ENCODE results near the gene UTP14A.
A peak's percentile ranks its signal among the peaks of the same experiment; 100 is the strongest.
"Not testable (repeated sequence)": the region's sequence is repeated elsewhere in the genome, so short reads cannot be mapped to it uniquely, and the experiment has no call there.

UTP14A gene, protein sequence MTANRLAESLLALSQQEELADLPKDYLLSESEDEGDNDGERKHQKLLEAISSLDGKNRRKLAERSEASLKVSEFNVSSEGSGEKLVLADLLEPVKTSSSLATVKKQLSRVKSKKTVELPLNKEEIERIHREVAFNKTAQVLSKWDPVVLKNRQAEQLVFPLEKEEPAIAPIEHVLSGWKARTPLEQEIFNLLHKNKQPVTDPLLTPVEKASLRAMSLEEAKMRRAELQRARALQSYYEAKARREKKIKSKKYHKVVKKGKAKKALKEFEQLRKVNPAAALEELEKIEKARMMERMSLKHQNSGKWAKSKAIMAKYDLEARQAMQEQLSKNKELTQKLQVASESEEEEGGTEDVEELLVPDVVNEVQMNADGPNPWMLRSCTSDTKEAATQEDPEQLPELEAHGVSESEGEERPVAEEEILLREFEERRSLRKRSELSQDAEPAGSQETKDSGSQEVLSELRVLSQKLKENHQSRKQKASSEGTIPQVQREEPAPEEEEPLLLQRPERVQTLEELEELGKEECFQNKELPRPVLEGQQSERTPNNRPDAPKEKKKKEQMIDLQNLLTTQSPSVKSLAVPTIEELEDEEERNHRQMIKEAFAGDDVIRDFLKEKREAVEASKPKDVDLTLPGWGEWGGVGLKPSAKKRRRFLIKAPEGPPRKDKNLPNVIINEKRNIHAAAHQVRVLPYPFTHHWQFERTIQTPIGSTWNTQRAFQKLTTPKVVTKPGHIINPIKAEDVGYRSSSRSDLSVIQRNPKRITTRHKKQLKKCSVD

DNA sequence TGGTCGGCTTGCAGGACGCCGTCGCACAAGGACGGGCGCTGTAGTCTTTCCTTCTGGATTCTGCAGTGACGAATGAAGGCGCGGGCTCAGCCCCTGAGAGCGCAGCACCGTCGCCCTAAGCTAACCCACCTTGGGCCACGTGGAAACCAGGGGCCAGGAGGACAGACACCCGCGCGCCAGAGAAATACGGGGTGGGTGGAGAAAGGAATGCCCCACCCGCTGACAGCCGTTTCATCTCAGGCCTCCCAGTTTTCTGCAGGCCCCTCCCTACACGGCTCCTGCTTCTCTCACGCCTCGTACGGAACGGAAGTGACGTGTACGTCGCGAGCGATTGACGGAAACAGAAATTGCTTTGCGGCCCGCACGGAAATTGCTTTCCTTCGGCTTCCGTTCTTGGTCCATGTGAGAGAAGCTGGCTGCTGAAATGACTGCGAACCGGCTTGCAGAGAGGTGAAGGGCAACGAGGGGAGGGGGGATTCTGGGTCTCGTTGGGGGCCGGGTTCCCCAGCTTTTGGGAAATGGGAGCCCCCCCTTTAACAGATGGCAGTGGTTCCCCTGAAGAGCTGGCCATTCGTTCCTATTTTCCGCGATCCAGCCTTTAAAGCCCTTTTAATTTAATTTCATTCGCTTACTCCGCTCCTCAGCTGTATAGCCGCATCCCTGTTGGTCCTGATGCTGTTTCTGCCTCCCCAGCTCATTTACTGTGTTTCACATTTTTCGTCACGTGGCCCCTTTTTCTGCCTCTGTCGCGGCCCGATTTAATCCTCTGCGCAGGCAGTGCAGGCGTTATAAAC, at the start of gene UTP14A:
Gene UTP14A (plus strand): TSS at position 378 of the 794 bp plus-strand sequence. CDS start 47 bp downstream, at position 425.
- FAIRE-seq, result peak; percentile 97
- peak; percentile 49 for DNase-seq (ENCODE audit: extremely low spot score, insufficient read length, low read depth)

DNA sequence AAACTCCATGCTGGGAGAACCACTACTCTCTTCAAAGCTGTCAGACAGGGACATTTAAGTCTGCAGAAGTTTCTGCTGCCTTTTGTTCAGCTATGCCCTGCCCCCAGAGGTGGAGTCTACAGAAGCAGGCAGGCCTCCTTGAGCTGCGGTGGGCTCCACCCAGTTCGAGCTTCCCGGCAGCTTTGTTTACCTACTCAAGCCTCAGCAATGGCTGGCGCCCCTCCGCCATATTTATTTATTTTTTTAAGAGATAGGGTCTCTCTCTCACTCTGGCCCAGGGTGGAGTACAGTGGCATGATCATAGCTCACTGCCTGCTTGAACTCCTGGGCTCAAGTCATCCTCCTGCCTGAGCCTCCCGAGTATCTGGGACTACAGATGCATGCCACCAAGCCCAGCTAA, 46.8 kb upstream of the UTP14A start:
- DNase-seq (ENCODE audit: extremely low spot score, insufficient read length, low read depth); FAIRE-seq: not testable (repeated sequence)

DNA sequence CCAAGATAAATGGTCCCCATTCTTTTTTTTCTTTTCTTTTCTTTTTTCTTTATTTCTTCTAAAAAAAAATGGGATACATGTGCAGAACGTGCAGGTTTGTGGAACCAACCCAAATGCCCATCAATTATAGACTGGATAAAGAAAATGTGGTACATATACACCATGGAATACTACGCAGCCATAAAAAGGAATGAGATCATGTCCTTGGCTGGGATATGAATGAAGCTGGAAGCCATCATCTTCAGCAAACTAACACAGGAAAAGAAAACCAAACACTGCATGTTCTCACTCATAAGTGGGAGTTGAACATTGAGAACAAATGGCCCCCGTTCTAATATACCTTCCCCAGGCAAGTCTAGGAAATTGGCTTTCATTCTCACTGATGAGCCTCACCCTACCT, 39.6 kb upstream of the UTP14A start:
- FAIRE-seq; DNase-seq (ENCODE audit: extremely low spot score, insufficient read length, low read depth): not testable (repeated sequence)

DNA sequence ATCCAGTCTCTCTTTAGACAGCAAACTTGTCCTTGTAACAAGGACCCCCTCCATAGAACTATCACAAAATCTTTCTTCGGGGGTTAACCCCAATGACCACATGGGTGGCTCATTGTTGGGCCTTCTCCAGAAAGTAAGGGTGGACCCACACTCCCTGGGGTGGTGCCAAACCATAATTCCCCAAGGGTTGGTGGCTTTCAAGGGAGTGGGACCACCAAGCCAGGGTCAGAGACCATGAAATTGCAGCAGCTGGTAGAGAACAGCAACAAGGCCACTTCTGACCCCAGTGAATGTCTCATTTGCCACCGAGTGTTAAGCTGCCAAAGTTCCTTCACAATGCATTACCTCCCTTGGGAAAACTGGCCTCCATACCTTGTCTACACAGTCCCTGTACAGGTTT, 33.4 kb upstream of the UTP14A start:
- DNase-seq (ENCODE audit: extremely low spot score, insufficient read length, low read depth), result no peak
- no peak for FAIRE-seq

DNA sequence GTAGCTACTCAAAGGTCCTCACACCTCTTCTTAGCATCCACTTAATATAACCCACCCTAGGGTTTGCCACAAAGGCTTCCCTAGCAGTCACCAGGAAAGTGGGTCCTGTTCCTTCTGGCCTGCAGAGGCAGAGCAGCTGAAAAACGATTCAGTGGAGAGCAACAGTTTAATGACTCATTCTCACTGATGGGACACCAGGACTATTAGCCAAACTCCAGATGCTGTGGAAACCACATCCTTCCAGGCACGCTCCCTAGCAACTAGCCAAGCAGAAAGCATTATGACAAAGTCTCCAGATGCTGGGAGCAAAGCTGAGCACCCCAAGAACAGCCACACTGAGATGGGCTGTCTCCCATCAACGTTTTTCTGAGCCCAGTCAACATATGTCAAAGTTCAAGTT, 30.3 kb upstream of the UTP14A start:
- FAIRE-seq (no peak), DNase-seq (ENCODE audit: extremely low spot score, insufficient read length, low read depth) (no peak)

DNA sequence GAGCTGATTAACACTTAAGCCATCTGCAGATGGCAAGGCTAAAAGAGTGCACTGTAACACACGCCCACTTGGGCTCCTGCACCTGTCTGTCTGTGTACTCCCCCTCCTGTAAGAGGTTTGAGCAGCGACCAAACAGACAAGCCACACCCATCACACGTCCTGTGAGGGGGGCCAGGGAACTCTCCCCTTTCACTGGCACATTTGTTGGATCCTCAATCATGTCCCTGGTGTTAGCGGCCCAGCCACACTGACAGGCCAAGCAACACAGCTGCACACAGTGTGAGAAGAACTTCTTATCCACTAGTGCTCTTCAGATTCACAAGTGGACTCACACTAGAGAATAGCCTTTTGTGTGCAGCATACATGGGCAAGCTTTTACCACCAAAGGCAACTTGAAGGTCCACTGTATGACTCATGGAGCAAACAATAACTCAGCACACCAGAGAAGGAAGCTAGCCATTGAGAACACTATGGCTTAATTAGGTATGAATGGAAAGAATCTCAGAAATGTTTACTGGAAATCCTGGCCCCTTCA, 29.1 kb upstream of the UTP14A start:
- DNase-seq (ENCODE audit: extremely low spot score, insufficient read length, low read depth) (no peak), FAIRE-seq (no peak)

DNA sequence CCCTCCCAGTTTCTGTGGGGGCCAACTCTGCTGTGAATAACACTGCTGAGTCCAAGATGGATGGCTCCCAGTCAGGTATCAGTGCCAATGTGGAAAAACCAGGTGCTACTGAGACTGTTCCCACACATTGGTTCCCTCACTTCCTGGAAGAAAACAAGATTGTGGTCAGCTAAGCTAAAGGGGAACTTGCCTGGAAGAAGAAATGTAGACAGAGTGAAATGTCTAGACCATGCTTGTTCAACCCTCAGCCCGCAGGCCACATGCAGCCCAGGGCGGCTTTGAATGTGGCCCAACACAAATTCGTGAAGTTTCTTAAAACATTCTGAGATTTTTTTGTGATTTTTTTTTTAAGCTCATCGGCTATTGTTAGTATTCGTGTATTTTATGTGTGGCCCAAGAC, 28.6 kb upstream of the UTP14A start:
- FAIRE-seq (no peak), DNase-seq (ENCODE audit: extremely low spot score, insufficient read length, low read depth) (no peak)

DNA sequence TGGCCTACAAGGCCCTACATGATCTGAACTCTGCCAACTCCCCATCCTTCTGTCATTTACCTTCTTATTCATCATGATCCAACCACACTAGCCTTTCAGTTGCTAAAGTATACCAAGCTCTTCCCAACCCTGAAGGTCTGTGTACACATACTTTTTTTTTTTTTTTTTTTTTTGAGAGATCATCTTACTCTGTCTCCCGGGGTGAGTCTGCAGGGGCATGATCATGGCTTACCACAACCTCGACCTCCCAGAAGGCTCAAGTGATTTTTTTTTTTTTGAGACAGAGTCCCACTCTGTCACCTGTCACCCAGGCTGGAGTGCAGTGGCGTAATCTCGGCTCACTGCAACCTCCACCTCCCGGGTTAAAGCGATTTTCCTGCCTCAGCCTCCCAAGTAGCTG, 5.9 kb upstream of the UTP14A start:
- FAIRE-seq, result no peak

DNA sequence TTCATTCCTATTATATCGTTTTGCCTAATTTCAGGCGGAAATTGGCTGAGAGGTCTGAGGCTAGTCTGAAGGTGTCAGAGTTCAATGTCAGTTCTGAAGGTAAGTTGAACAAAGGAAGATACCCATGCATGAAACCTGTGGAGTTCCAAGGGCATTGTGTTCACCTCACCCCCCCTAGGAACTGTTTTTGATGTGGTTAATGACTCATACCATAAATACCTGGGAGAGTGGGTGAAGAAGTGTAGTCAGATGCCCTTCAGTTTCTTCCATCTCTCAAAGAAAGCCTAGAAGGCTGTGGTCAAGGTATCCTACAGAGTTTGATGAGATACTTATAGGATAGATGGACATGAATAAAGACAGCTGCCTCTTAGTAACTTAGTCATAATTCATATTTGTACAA, 2.7 kb downstream of the UTP14A start:
- FAIRE-seq (no peak), DNase-seq (ENCODE audit: extremely low spot score, insufficient read length, low read depth) (no peak)

More for the DNA sequence above, 5.9 kb upstream of the UTP14A start:
- DNase-seq (ENCODE audit: extremely low spot score, insufficient read length, low read depth), result no peak

DNA sequence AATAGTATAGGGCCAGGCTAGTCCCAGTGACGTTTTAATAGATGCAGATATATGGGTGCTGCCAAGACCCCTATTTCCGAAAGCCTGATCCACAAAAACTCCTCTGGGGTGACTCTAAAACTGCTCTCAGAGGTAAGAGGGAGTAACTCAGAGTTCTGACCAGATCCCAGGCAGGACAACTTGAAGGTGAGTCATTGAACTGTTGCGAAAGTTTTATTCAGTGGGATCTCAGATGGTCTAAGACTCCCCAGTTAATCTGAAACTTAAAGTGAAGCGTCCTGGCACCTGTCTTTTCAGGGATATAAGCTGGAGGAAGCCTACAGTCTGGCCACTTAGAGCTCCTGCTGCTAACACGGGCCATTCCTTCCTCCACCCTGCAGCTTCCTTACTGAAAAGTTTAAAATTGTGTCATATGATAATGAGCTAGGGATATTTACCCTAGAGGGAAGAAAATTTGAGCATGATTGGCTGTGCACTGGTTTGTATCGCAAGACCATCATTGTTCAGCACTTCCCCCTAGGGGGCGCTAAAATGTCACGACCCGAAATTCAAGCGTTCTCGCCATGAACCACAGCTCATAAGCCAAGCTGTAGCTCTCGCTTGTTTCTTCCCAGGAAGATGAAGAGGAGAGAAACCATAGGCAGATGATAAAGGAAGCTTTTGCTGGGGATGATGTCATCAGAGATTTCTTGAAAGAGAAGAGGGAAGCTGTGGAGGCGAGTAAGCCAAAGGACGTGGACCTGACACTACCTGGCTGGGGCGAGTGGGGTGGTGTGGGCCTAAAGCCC, 19.5 kb downstream of the UTP14A start:
- FAIRE-seq, result peak; percentile 80
- no peak for DNase-seq (ENCODE audit: extremely low spot score, insufficient read length, low read depth)

DNA sequence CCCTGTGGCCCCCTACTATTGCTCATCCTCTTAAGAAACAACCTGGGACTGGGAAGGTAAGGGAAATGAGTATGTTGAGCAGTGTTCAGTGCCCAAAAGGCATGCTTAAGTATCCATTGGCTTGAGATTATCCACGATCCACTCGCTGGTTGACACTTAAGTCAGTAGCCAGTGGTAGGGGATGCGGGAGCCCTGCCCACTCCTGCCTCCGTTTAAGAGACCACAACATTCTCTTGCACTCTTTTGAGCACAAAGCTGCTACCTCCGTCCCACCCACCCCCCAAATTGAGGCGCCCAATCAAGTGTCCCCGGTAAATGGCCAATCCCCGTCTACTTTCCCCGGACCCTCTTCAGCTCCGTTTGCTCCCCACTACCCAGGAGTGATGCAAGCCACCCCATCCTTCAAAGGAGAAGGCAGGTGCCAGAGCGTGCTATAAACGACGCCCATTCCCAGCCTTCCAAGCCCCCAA, 25.0 kb downstream of the UTP14A start:
- FAIRE-seq, result peak; percentile 5
- no peak for DNase-seq (ENCODE audit: extremely low spot score, insufficient read length, low read depth)

DNA sequence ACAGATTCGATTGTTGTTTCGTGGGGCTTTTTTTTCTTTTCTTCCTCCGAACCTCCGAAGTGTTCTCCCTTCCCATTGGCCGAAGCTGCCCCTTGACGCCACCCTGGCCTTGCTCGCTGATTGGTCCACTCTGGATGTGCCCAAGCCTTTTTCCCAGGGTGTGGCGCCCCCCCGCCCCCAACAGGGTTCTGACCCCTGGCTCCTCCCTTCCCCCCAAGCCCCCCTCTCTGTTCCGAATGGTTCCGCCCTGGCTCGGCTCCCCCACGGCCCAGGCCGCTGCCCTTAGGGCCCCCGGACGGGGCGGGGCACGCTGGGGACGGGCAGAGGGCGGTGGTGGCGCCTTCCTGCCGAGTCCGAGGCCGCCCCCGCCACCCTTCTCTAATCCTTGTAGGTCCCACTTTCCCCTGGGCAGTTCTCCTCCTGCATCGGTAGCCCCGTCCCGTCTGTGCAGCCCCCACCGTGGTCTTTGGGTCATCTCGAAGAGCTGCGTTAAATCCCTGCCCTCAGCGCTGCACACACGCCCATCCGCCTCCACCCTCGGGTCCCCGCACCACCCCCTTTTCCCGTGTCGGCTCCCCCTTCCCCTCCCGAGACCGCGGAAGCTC, 25.5 kb downstream of the UTP14A start:
- FAIRE-seq, result peak; percentile 97
- peak; percentile 51 for DNase-seq (ENCODE audit: extremely low spot score, insufficient read length, low read depth)

DNA sequence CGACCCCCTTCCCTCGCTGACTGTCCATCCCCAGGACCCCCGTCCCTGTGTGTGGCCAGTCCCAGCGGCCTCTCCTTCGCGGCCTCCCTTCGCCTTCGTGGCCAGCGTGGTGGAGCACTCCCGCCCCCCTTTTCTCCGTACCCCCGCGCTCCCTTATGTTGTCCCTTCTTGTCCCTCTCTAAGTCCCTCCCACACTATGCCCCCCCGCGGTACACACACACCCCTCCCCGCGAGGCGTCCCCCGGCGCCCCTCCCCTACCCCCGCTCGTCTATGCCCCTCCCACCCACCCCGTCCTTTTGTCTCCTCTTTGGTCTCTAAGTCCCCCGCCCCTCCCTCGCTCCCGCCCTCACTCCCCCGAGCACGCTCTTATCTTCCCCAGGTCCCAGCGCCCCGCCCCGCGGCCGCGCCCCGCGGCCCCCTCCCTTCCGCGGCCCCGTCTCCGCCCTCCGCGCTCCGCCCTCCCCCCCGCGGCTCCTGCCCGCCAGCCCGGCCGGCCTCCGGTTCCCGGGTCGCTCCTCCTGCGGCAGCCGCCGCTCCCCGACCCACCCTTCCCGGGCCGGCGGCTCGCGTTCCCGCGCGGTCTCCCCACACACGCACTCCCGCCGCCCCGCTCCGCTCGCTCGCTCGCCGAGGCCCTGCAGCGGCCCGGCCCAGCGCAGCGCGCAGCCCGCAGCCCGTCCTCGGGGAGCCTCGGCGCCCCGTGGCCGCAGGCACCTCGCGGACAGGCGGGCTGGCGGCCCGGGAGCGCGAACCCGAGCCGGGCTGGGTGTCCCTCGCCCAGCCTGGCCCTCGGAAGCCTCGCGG, 26.3 kb downstream of the UTP14A start:
- FAIRE-seq (peak; percentile 77), DNase-seq (ENCODE audit: extremely low spot score, insufficient read length, low read depth) (peak; percentile 52)

DNA sequence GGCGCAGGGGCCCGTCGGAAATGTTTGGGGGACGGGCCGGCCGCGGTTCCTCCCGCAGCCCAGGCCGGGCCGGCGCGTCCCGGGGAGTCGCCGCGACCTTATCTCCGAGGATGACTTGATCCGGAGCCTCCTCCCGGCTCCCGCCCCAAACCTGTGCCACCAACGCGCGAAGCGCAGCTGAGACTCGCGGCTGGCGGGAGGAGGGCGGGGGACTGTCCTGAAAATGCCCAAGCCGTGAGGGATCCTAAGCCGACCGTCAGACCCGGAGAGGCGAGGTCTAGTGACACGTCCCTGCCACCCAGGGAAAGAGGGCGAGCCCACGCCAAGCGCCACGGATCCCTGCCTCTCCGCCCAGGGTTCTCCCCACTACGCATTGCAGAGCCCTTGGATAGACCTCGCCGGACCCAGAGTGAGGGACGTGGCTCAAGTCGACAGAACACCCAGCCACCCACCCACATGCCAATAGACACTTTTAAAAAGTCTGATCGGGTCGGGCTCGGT, 26.9 kb downstream of the UTP14A start:
- FAIRE-seq (no peak), DNase-seq (ENCODE audit: extremely low spot score, insufficient read length, low read depth) (no peak)

DNA sequence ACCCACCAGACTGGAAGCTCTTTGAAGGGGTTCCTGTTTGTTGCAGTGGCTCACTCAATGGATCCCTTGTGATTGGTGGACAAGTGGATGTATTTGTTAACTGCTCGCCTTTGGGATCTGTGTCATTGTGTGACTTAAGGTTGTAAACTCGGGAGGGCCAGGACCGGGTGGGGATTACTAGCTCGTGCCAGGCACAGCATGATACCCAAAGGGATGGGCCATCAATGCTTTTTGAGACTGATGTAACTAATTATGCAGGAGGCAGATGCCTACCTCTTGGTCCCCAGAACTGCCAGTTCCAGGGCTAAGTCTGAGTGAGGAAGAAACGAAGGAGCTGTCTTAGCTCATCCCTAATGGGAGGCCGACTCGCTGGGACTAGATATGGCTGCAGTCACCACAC, 27.7 kb downstream of the UTP14A start:
- DNase-seq (ENCODE audit: extremely low spot score, insufficient read length, low read depth), result no peak
- FAIRE-seq, result no peak

DNA sequence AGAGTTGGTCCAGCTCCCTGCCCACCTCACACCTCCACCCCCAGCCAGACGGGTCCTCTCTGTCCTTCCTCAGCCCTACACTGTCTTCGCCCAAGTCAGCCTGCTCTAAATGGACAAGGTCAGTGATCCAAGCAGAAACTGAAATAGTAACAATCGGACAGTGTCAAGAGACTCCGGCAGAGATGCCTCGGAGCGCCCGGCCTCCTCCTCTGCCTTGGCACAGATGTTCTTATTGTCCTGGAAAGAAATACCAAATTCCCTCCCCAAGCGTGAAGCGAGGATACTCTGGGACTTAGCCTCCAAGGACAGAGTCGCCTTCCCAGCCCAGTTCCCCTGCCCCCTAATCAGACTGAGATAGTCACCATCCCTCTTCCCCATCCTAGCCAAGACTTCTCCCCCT, 28.5 kb downstream of the UTP14A start:
- DNase-seq (ENCODE audit: extremely low spot score, insufficient read length, low read depth) (no peak), FAIRE-seq (no peak)

DNA sequence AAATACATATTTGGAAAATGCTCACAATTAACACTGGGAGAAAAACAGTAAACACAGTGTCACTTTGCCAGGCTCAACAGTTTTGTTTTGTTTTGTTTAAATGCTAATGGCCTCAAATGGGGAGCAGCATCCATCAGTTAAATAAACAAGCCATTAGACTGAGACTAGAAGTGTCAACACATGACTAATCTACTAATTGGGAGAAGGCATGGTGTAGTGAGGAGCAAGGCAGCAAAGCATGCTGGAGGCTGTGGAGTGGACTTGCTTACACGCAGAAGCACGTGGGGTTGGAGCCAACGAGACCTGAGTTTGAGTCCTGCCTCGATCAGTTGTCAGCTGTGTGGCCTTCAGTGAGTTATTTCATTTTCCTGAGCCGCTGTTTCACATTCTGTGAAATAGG, 29.0 kb downstream of the UTP14A start:
- FAIRE-seq (no peak), DNase-seq (ENCODE audit: extremely low spot score, insufficient read length, low read depth) (no peak)

DNA sequence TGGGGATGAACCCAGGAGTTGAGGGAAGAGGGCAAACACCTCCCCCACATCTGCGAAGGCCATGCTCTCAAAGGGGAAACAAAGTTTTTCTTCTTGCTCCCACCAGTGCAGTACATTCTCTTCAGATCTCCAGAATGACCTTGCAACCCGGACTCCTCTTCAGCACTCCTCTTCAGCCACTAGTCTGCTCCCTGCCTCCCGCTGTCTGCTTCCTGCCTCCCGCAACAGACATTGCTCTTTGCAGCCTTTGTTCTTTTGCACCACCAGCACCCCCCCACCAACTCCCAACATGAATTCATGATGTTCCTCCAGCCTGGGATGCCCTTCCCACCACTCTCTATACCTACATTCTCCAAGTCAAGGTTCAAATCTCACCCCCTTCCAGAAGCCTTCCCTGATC, 32.1 kb downstream of the UTP14A start:
- DNase-seq (ENCODE audit: extremely low spot score, insufficient read length, low read depth) (no peak), FAIRE-seq (no peak)

Measured in GM18507 (cell line).